Astrocyte (in vitro differentiated cells and primary cell): ENCODE measurements around the gene FAM209A. TPM values are rescaled to one million over a fixed set of nuclear protein-coding genes. Genes with fewer than 3 reads are reported as not detected.

Source experiments
- DNase-seq: peaks from one replicate; pipeline ENCODE4 v3.0.0-alpha.2; 2010; ENCODE audit warnings: low read depth
- FAIRE-seq: peaks from 2 replicates; lab custom pipeline; 2011; peaks lifted over from hg19 to GRCh38; lab: Jason Lieb, UNC
- H2AFZ ChIP-seq: 2 replicates; pipeline ENCODE4 v1.6.0; 2012; ENCODE audit warnings: low read depth, low read length, inconsistent platforms
- H3K27ac ChIP-seq: 2 replicates; pipeline ENCODE4 v1.5.1; 2011; ENCODE audit warnings: low read depth, low read length, inconsistent platforms
- H3K27me3 ChIP-seq: 2 replicates; pipeline ENCODE4 v1.6.0; 2011; ENCODE audit warnings: low read length, inconsistent platforms; ENCODE audit not compliant: insufficient read depth
- H3K36me3 ChIP-seq: 2 replicates; pipeline ENCODE4 v1.5.1; 2011; ENCODE audit warnings: low read length, inconsistent platforms; ENCODE audit not compliant: insufficient read depth
- H3K4me1 ChIP-seq: 2 replicates; pipeline ENCODE4 v1.5.1; 2011; ENCODE audit warnings: low read length, inconsistent platforms; ENCODE audit not compliant: insufficient read depth
- H3K4me2 ChIP-seq: 2 replicates; pipeline ENCODE4 v1.6.0; 2012; ENCODE audit warnings: low read length, inconsistent platforms
- H3K4me3 ChIP-seq: 2 replicates; pipeline ENCODE4 v1.5.1; 2011; ENCODE audit warnings: low read depth, mild to moderate bottlenecking, low read length, inconsistent platforms; ENCODE audit not compliant: insufficient read depth
- H3K79me2 ChIP-seq: 2 replicates; pipeline ENCODE4 v1.6.0; 2012; ENCODE audit warnings: mild to moderate bottlenecking, low read length, inconsistent platforms; ENCODE audit not compliant: insufficient read depth
- H3K9ac ChIP-seq: 2 replicates; pipeline ENCODE4 v1.6.0; 2012; ENCODE audit warnings: mild to moderate bottlenecking, low read length, inconsistent platforms
- H3K9me3 ChIP-seq: 2 replicates; pipeline ENCODE4 v1.5.1; 2012; ENCODE audit warnings: low read depth, mild to moderate bottlenecking, low read length, inconsistent platforms; ENCODE audit not compliant: insufficient read depth
- H4K20me1 ChIP-seq: 2 replicates; pipeline ENCODE4 v1.6.0; 2012; ENCODE audit warnings: low read length, inconsistent platforms; ENCODE audit not compliant: insufficient read depth
- H3K27ac Mint-ChIP-seq: one replicate; pipeline ENCODE4 v1.8.0; 2021; ENCODE audit warnings: mild to moderate bottlenecking, mixed read lengths; ENCODE audit not compliant: unreplicated experiment
- H3K27me3 Mint-ChIP-seq: one replicate; pipeline ENCODE4 v1.8.0; 2021; ENCODE audit warnings: low read depth, mixed read lengths; ENCODE audit not compliant: unreplicated experiment
- H3K36me3 Mint-ChIP-seq: one replicate; pipeline ENCODE4 v1.8.0; 2021; ENCODE audit warnings: low read depth, mixed read lengths; ENCODE audit not compliant: unreplicated experiment
- H3K4me1 Mint-ChIP-seq: one replicate; pipeline ENCODE4 v1.8.0; 2021; ENCODE audit warnings: low read depth, mixed read lengths; ENCODE audit not compliant: unreplicated experiment
- H3K4me3 Mint-ChIP-seq: one replicate; pipeline ENCODE4 v1.8.0; 2021; ENCODE audit warnings: mild to moderate bottlenecking, moderate library complexity, mixed read lengths; ENCODE audit not compliant: unreplicated experiment
- H3K9me3 Mint-ChIP-seq: one replicate; pipeline ENCODE4 v1.8.0; 2021; ENCODE audit warnings: mild to moderate bottlenecking, mixed read lengths; ENCODE audit not compliant: unreplicated experiment
- EZH2 ChIP-seq: IDR thresholded peaks from 2 replicates; pipeline ENCODE4 v1.6.1; 2012; ENCODE audit warnings: mild to moderate bottlenecking, low read length, inconsistent platforms; ENCODE audit not compliant: insufficient read depth
- total RNA-seq: library from RNA; stranded (reverse); gene quantifications from 2 replicates; pipeline ENCODE4 v1.2.1, GENCODE V29; 2021
- TF ChIP-seq, protein P1 (sequence below): IDR thresholded peaks from 2 replicates; pipeline ENCODE4 v1.5.1; 2011; ENCODE audit warnings: low read depth, mild to moderate bottlenecking, inconsistent platforms, low read length, moderate library complexity; ENCODE audit not compliant: insufficient read depth

The FAM209A gene
- total RNA-seq, 1 donor from 2014 or later, result 0.32 TPM

DNA sequence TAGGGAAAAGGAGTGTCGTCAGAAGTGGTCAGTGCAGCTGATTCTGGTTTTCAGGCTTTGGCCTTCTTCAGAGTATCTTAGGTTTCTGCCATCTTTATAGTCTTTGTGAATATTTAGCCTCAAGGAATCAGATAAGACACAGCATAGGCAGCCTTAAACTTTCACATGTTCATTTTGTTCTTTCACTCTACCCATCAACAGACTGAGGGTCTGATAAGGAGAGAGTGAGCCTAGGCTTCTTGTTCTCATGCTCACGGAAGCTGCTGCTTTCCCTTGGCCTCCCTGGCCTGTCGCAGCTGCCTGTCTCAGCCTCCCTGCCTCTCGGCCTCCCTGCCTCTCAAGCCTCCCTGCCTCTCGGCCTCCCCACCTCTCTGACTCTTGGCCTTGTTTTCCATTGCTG lies 36.0 kb upstream of the FAM209A start:
- no peaks in the 10 kb centered on the region for H3K27me3 Mint-ChIP-seq
- H3K4me3 Mint-ChIP-seq, result no peak overlapping the region
- no peaks in the 10 kb centered on the region for H3K4me1 ChIP-seq
- no peaks in the 10 kb centered on the region for H3K9me3 ChIP-seq
- DNase-seq, result no peak
- no peak overlapping the region for H3K4me3 ChIP-seq
- no peak overlapping the region for H3K27ac ChIP-seq
- H3K27me3 ChIP-seq, result no peaks in the 10 kb centered on the region
- H2AFZ ChIP-seq, result no peak overlapping the region
- TF ChIP-seq EZH2, result no peak
- TF ChIP-seq, protein P1, sequence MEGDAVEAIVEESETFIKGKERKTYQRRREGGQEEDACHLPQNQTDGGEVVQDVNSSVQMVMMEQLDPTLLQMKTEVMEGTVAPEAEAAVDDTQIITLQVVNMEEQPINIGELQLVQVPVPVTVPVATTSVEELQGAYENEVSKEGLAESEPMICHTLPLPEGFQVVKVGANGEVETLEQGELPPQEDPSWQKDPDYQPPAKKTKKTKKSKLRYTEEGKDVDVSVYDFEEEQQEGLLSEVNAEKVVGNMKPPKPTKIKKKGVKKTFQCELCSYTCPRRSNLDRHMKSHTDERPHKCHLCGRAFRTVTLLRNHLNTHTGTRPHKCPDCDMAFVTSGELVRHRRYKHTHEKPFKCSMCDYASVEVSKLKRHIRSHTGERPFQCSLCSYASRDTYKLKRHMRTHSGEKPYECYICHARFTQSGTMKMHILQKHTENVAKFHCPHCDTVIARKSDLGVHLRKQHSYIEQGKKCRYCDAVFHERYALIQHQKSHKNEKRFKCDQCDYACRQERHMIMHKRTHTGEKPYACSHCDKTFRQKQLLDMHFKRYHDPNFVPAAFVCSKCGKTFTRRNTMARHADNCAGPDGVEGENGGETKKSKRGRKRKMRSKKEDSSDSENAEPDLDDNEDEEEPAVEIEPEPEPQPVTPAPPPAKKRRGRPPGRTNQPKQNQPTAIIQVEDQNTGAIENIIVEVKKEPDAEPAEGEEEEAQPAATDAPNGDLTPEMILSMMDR, result no peak
- peaks cover 33% of the 10 kb centered on the region for H4K20me1 ChIP-seq
- H3K4me1 Mint-ChIP-seq, result no peaks in the 10 kb centered on the region
- H3K27ac Mint-ChIP-seq, result no peak overlapping the region
- no peaks in the 10 kb centered on the region for H3K9me3 Mint-ChIP-seq
- peaks cover 8% of the 10 kb centered on the region for H3K36me3 Mint-ChIP-seq
- no peak overlapping the region for H3K4me2 ChIP-seq
- no peak overlapping the region for H3K9ac ChIP-seq
- H3K79me2 ChIP-seq, result peaks cover 33% of the 10 kb centered on the region
- peaks cover 39% of the 10 kb centered on the region for H3K36me3 ChIP-seq
- no peak for FAIRE-seq

DNA sequence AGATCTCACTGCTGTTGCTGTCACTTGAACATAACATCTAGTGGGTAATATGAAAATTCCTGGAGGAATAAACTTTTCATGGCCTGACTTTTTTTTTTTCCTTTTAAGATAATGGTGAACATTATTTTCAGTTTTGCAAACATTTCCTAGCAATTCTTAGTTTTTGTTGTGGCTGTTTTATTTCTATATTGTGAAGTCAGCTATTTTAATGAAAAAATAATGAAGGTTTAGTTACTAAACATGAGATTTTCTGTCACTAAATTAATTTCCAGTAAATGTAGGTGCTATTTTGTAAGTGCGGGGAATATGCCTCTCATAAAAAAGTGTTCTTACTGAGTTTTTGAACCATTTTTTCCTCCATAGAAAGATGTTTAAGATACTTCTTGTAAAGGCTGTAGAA lies 23.4 kb upstream of the FAM209A start:
- H3K4me3 Mint-ChIP-seq, result no peak overlapping the region
- H3K4me3 ChIP-seq, result no peak overlapping the region
- DNase-seq (no peak), FAIRE-seq (no peak)
- H3K27me3 ChIP-seq, result no peaks in the 10 kb centered on the region
- H2AFZ ChIP-seq, result no peak overlapping the region
- H3K27ac ChIP-seq, result no peak overlapping the region
- peaks cover 12% of the 10 kb centered on the region for H3K36me3 Mint-ChIP-seq
- no peak overlapping the region for H3K9ac ChIP-seq
- peaks cover 27% of the 10 kb centered on the region for H4K20me1 ChIP-seq
- TF ChIP-seq EZH2, result no peak
- TF ChIP-seq, protein P1, result no peak
- no peaks in the 10 kb centered on the region for H3K4me1 ChIP-seq
- H3K27me3 Mint-ChIP-seq, result no peaks in the 10 kb centered on the region
- H3K36me3 ChIP-seq, result peaks cover 11% of the 10 kb centered on the region
- no peaks in the 10 kb centered on the region for H3K9me3 Mint-ChIP-seq
- H3K79me2 ChIP-seq, result peaks cover 8% of the 10 kb centered on the region
- no peak overlapping the region for H3K4me2 ChIP-seq
- H3K27ac Mint-ChIP-seq, result no peak overlapping the region
- no peaks in the 10 kb centered on the region for H3K9me3 ChIP-seq
- H3K4me1 Mint-ChIP-seq, result no peaks in the 10 kb centered on the region

DNA sequence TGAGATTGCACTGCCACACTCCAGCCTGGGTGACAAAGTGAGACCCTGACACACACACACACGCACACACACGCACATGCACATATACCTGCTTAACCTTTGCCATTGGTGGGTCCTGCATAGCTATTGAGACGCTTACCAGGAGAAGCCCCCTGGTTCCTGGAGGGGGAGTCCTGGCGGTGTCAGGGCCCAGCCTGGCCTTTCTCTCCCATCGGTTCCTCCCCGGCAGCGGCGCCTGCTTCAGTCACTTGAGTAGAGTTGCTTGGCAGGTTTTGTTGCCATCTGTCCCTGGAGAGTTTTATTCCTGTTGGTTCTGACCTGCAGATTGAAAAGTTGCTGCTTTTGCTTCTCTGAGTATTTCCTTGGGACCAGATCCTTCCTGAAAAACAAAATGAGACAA lies 20.6 kb upstream of the FAM209A start:
- H3K27me3 ChIP-seq, result no peaks in the 10 kb centered on the region
- Mint-ChIP-seq H3K4me3 (no peak overlapping the region), H3K36me3 (peaks cover 8% of the 10 kb centered on the region), H3K9me3 (no peaks in the 10 kb centered on the region), H3K4me1 (no peaks in the 10 kb centered on the region), H3K27me3 (no peaks in the 10 kb centered on the region), H3K27ac (no peak overlapping the region)
- FAIRE-seq (no peak), DNase-seq (no peak)
- no peaks in the 10 kb centered on the region for H3K9me3 ChIP-seq
- no peak overlapping the region for H2AFZ ChIP-seq
- H4K20me1 ChIP-seq, result peaks cover 36% of the 10 kb centered on the region
- no peaks in the 10 kb centered on the region for H3K4me1 ChIP-seq
- peaks cover 2% of the 10 kb centered on the region for H3K36me3 ChIP-seq
- TF ChIP-seq, protein P1, result no peak
- TF ChIP-seq EZH2, result no peak
- H3K79me2 ChIP-seq, result peaks cover 16% of the 10 kb centered on the region
- no peak overlapping the region for H3K27ac ChIP-seq
- no peak overlapping the region for H3K9ac ChIP-seq
- H3K4me3 ChIP-seq, result no peak overlapping the region
- no peak overlapping the region for H3K4me2 ChIP-seq
